GM21825 (cell line): Measurements from ENCODE around the gene MAS1L.

ENCODE experiments used
- ATAC-seq: cut with Tn5 transposase; IDR thresholded peaks from one replicate; pipeline ENCODE4 v1.9.1; 2021; ENCODE audit warnings: mild to moderate bottlenecking, moderate library complexity; ENCODE audit not compliant: unreplicated experiment

Gene MAS1L

DNA sequence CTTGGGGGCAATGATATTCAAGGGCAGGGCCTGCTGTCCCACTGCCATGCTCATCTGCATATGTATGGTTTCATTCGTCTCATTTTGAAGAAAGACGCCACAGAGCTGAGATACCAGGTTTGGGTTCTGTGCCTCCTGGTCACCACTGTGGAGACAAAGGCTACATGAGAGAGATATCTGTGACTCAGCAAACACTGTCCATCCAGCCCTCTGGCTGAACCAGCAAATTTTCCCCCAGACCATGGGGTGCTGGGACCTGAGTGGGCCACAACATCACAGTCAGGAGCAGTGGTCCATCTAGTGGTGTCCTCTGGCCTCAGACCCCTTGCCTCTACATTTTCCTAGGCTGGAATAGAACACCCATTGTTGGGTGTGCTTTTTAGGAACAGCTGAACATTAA is at the start of gene MAS1L:
MAS1L (minus strand) TSS at position 297 of the 400 bp plus-strand sequence; CDS start at position 243, 54 bp downstream.
- ATAC-seq: no peak

DNA sequence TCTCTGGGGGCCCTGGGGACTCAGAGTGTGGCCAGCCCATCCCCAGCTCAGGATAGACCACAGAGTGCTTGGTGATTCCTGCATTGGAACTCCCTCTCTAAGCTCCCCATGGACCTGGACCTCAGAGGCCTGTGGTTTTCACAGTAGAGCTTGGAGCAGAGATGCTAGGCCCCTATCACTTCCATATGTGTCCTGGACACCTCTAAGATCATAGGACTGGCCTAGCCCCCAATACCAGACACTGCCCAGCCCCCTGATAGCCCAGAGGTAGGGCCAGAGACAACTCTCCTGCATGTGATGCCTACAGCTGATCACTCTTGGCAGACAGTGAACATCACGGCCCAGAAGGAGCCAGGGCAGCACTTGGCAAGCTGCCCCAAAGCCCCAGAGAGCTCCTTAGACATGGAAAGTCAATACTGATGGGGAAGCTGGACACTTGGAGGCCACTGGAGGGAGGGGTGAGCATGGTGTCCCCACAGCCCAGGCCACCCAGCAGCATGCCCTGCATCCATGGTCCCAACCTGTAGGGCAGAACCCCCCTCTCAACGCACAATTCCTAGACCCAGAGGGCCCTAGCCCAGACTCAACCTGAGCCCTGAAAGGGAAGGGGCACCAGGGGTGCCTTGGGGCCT is 44.7 kb upstream of the MAS1L start:
- ATAC-seq: no peak

DNA sequence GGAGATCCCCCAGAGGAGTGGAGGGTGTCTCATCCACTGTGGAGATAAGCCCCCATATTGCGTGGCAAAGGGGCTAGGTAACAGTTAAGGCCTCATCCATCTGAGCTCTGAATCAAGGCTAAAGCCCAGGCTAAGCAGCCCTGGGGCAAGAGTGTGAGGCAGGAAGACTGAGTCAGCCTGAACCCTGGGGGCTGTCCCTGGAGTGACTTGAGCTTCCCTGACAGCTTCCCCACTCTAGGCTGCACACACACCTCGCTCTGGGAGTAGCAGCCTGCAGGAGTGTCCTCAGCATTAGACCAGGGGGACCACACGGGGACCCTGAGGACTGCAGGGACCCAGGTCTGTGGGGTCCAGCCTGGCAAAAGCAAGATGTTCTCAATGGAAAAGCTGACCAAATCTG is 43.9 kb upstream of the MAS1L start:
- no peak for ATAC-seq

DNA sequence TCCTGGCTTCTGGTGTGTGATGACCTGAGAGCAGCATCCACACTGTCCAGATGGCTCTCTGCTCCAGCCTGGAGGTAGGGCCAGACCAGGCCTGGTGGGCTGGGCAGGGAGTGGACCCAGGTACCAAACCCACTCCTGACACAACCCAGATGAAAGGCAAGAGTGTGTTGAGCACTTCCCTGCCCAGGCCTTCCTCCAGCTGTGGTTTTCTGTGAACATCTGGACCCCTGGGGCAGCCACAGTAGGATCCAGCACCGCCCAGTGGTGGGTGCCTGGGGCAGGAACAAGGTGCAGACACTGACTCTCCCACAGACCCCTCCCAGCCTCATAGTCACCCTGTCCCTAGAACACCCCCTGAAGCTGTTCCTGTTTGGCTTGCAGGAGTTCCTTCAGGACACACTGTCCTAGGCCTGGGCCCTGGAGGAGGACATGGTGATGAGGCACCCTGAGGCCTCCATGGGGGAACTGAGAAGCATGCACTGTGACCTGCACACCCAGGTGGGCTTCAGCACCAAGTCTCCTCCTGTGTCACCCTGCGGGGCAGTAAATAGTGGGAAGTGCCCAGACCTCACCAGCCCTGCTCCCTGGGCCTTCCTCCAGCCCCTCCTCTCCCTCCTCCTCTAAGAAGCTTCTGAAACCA is 43.0 kb upstream of the MAS1L start:
- ATAC-seq: no peak

DNA sequence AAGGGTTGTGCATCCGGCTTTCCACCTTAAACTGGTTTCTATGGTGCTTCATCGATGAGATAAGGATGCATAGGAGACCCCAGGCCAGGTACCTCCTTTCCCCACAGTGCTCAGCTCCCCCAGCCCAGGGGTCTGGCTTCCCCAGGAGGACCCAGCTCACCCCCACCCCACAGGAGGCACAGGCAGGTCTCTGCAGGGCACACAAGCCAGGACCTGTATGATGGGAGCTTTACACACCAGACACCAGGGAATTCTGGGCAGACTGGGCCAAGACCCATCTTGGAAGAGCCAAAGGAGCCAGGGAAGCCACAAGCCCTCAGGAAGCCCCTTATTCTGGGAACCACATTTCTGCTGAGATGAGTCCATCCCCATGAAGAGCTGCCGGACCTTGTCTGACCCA is 42.2 kb upstream of the MAS1L start:
- no peak for ATAC-seq

DNA sequence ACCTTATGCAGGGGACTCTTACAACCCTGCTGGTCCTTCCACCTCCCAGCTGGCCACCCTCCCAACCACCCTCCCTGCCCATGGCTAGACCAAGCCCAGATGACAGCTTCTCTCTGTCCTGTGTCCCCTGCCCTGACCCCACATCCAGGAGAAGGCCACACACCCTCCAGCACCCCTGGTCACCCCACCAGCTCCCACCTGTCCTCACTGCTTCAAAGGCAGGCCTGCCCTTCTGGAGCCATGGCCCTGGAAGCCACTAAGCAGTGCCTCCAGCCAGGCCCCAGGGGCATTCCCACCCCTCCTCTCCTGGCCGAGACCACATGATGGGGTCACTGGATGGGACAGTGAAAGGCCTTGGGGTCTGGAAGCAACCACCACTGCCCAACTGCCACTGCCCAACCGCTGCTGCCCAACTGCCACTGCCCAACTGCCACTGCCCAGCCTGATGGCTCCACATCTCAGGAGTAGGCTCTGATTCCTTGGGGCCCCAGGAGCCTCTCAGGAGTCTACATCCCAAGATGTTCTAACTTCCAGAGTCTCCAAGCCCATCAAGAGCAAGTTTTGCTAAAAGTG is 41.3 kb upstream of the MAS1L start:
- ATAC-seq: no peak

- no peak for ATAC-seq
These were observed 40.7 kb upstream of the MAS1L start for GRCh38 chr6:29528300-29528931.

GRCh38 chr6:29527564-29527963 is 39.8 kb upstream of the MAS1L start:
- ATAC-seq: no peak

GRCh38 chr6:29527126-29527525 is 39.4 kb upstream of the MAS1L start:
- ATAC-seq: no peak

DNA sequence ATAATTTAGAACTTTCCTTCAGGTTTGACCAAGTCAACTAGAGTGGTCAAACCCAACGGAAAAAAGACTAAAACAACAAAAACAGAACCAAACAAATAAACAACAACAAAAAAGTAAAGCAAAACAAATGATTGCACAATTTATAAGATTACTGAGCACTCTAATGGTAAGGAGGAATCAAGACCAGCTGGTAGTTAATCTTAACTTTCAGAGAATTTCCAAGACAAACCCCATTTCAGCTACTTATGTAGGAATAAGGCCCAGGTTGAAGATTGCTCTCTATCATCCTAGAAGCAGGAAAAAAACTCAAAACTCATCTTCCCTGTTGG is 37.5 kb upstream of the MAS1L start:
- no peak for ATAC-seq

DNA sequence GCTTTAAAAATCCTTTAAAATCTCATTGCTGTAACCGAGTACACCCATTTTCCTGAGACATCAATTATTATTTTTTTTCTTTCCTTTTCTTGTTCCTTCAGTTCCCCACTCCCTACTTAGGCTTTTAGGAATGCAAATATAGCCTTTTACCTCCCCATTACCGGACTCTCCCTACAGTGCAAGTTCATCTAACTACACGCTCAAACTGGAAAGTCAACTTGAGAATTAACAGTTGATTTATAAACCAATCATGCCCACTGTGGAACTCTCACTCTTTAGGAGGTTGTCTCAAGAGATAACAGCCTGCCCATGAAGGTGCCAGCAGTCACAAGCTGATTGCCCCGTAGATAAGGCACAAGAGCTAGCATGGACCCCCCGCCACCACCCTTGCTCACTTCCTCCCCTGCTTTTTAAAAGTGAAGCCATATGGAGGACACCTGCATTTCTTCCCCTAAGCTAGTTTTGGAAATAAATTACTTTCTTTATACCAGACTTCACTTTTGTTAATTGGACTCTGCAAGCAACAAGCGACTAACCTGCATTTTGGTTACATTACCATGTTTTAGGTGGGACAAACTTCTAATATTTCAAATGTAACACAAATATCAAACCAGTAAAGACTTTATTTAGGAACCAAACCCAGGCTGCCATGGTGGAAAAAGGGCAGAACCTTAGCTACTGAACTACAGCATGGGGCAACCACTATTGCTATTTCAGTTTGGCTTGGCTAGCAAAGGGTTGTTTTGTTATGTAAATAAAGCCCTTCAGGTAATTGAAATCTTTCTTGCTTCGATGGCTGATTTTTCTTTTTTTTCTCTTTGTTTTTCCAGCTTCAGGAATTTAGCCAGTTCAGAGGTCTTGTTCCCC is 36.9 kb upstream of the MAS1L start:
- no peak for ATAC-seq

DNA sequence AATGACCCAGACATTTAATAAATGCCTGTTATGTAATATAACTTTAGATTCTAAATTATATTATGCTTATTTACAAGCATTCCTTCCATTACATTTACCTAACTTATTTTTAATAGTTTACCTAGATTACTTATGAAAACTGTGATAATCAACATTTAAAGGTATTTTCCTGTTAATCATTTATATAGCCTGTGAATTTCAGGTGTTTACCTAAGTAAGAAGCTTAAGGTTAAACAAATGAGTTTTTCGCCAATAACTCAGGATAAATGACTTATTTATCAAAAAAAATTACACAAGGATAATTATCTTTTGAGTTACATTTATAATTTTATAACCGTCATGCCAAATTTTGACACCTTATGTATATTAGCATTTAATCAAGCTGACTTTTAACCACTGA is 36.3 kb upstream of the MAS1L start:
- ATAC-seq: no peak

- ATAC-seq: no peak
These were observed 34.5 kb upstream of the MAS1L start for GRCh38 chr6:29522227-29522626.

DNA sequence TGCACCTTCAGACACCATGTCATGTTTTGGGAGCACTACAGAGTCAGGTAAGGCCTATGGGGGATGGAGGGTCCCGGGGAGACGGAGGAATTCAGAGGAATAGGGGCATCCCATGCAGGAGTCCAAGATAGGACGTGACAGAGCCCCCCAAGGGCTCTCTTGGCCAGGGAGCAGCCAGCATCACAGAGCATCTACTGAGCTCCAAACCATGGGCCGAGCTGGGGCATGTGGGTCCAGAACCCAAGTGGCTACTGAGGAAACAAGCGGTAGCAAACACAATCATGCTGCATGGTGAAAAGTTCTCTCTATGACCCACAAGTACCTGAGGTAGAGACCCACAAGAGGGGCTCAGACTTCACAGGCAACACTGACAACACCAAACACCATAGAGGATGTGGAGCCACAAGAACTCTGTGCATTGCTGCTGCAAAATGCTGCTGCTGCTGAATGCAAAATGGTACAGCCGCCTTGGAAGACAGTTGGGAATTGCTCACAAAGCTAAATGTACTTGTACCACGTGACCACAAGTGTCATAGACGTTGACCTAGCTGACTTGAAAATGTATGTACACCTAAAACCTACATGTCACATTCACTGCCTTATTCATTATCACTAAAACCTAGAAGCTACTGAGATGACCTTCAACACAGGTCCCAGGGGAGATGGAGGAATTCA is 33.4 kb upstream of the MAS1L start:
- no peak for ATAC-seq

DNA sequence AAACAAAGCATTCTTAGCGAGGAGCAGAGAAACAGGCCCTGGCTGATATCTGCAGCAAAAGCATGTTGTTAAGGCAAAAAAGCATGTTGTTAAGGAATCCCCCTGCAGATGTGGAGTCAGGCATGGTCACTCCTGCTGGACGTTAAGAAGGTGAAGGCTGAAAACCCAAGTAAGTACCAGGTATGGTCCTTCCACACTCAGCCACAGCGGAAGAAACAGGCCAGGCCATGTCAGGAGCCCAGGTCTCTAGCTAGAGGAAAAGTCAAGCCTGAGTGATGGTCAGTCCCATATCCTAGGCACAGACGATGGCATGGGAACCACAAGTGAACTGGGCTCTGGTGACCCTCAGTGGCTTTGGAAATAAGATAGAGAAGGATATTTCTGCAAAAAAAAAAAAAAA is 32.5 kb upstream of the MAS1L start:
- no peak for ATAC-seq

DNA sequence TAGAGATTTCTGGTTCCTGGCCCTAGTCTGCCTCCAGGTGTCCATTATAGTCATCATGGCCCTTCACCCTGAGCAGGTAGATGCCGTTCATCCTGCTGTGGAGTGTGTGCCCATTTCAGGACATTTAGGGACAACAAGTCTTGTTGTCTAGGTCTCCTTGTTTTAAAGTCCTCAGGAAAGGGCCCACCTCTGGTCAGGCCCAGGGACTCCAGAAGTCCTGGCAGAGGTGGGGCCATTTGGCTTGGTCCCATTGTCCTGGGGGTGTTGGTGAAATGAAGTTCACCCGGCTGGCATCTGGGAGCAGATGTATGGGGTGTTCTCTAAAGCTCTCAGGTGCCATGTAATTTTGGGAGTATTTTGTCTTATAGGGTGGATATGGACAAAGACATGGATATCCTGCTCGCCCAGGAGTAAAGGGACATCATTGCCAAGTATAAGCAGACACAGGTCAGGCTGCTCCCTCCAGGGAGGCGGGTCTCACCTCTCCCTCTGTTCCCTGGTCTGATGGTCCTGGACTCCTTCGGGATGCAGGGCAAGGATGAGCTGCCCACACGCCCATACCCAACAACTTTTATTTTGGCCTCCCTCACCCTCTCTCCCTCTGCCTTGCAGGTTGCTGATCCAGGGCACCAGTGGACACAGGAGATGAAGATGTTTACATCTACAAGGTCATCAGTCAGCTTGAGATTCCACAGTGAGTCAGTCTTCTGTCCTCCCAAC is 31.7 kb upstream of the MAS1L start:
- ATAC-seq: no peak

- ATAC-seq: no peak
These were observed 30.1 kb upstream of the MAS1L start for GRCh38 chr6:29517728-29518440.

DNA sequence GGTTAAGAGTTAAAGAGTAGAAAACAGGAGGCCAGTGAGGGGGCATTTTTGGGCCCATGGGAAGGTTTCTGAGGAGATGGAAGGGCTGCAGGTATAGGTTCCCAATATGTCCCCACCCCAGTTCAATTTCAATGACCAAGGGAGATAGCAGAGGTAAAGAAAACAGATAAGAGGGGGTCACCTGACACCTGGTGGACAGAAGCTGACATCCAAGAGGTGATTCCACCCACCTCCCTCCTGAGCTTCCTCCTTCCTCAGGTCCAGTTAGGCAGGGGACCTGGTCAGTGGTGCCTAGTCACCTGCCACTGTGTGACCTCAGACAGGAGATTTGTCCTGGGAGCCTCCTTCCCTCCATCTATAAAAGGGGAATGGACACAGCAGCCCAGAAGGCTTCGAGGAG is 29.5 kb upstream of the MAS1L start:
- ATAC-seq: no peak

DNA sequence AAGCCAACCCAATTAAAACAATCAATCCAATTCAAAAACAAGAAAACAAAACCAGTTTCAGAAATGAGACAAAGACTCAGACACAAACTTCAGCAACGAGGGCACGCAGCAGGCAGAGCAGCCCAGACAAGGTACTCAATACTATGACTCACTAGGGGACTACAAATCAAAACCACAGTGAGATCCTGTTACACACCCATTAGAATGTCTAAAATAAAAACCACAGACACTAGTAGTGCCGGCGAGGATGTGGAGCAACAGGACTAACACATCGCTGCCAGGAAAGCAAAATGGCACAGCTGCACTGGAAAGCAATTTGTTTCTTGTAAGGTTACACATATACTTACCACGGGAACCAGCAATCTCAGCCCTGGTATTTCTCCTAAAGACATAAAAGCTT is 28.4 kb upstream of the MAS1L start:
- ATAC-seq: no peak
